K562 (cell line): ENCODE measurements around the gene SLC25A51. TPM values are rescaled to one million over a fixed set of nuclear protein-coding genes. Genes with fewer than 3 reads are reported as not detected.

Experiments used
- ATAC-seq: fragments of 200-7000 bp; cut with Tn5 transposase; 3 replicates; pipeline ENCODE4 v1.9.1; 2020; ENCODE audit warnings: moderate library complexity
- BruUV-seq: library from RNA; stranded (reverse); fragments of 400-500 nt; replicated peaks from 2 replicates; lab custom pipeline; 2021; lab: Mats Ljungman, UMichigan
- CTCF ChIA-PET: fragments of 300-600 bp; formaldehyde crosslinking; extraction: SDS; loops from one replicate; lab custom pipeline; 2021; ENCODE audit warnings: low intra/inter-chr PET ratio; lab: Yijun Ruan, JAX
- POLR2A ChIA-PET: fragments of 300-600, 350-650 bp; sonication (Branson Sonifier 250); formaldehyde crosslinking; extraction: SDS; loops from one replicate; lab custom pipeline; 2021; ENCODE audit warnings: antibody characterized with exemption, inconsistent platforms; lab: Yijun Ruan, JAX
- DNase-seq, 4 experiments: peaks; one replicate each; pipeline versions ENCODE4 v3.0.0 to v3.0.0-alpha.2; 2011 to 2018; ENCODE audit warnings: low spot score in 3 of 4, mixed read lengths in 3 of 4; ENCODE audit errors: extremely low read depth in 1 of 4
- FAIRE-seq: peaks from 2 replicates; lab custom pipeline; 2011; peaks lifted over from hg19 to GRCh38; lab: Jason Lieb, UNC
- H2AFZ ChIP-seq: 2 replicates; pipeline ENCODE4 v1.6.0; 2011; ENCODE audit warnings: low read depth, low read length, control low read depth, inconsistent platforms
- H3K27ac ChIP-seq: fragments of 200-600 bp; 3 replicates; pipeline ENCODE4 v1.8.0; 2011; ENCODE audit warnings: low read depth, mild to moderate bottlenecking, control low read depth, inconsistent platforms, low read length, moderate library complexity, mixed read lengths; ENCODE audit errors: extremely low read depth
- H3K27me3 ChIP-seq, 2 experiments: fragments of 300-600 bp in 1 of 2; 2 replicates in 1 of 2; 3 replicates in 1 of 2; pipeline versions ENCODE4 v1.6.0 to v1.8.0; 2011; ENCODE audit warnings: inconsistent platforms in 2 of 2, low read length in 2 of 2, mild to moderate bottlenecking in 1 of 2, mixed read lengths in 1 of 2, moderate library complexity in 1 of 2; ENCODE audit not compliant: control insufficient read depth in 2 of 2, insufficient read depth in 2 of 2
- H3K36me3 ChIP-seq: fragments of 300-600 bp; 3 replicates; pipeline ENCODE4 v1.8.0; 2011; ENCODE audit warnings: mild to moderate bottlenecking, low read length, inconsistent platforms; ENCODE audit not compliant: control insufficient read depth, insufficient read depth
- H3K4me1 ChIP-seq, 2 experiments: fragments of 200-600 bp in 1 of 2; replicated peaks in 1 of 2; 2 replicates in 1 of 2; 3 replicates in 1 of 2; pipeline versions ENCODE4 v1.5.1 to v1.8.0; 2011; ENCODE audit warnings: inconsistent platforms in 2 of 2, low read length in 2 of 2, mild to moderate bottlenecking in 1 of 2, mixed read lengths in 1 of 2, moderate library complexity in 1 of 2; ENCODE audit not compliant: control insufficient read depth in 2 of 2, insufficient read depth in 2 of 2
- H3K4me2 ChIP-seq: 2 replicates; pipeline ENCODE4 v1.6.1; 2011; ENCODE audit warnings: low read length, control low read depth, inconsistent platforms, mixed read lengths; ENCODE audit not compliant: insufficient read depth
- H3K4me3 ChIP-seq: fragments of 200-600 bp; sonication (generic), shearing (Covaris generic); 2 replicates; pipeline ENCODE4 v1.5.1; 2016; ENCODE audit warnings: control low read depth, inconsistent platforms
- H3K79me2 ChIP-seq: fragments of 200-600 bp; 3 replicates; pipeline ENCODE4 v1.8.0; 2011; ENCODE audit warnings: low read length, inconsistent platforms; ENCODE audit not compliant: control insufficient read depth, insufficient read depth
- H3K9ac ChIP-seq, 2 experiments: 2 replicates each; pipeline versions ENCODE4 v1.6.0 to v1.6.1; 2011; ENCODE audit warnings: low read depth in 2 of 2, low read length in 2 of 2, control low read depth in 1 of 2, inconsistent platforms in 1 of 2, mild to moderate bottlenecking in 1 of 2, mixed read lengths in 1 of 2; ENCODE audit not compliant: insufficient read depth in 1 of 2
- H3K9me1 ChIP-seq: one replicate; pipeline ENCODE4 v1.6.0; 2011; ENCODE audit warnings: inconsistent platforms, mild to moderate bottlenecking, low read length, moderate library complexity; ENCODE audit not compliant: control insufficient read depth, insufficient read depth
- H3K9me3 ChIP-seq: replicated peaks from 2 replicates; pipeline ENCODE4 v1.5.1; 2011; ENCODE audit warnings: low read depth, low read length, inconsistent platforms; ENCODE audit not compliant: control insufficient read depth, insufficient read depth
- H4K20me1 ChIP-seq: replicated peaks from 2 replicates; pipeline ENCODE4 v1.6.1; 2011; ENCODE audit warnings: low read length, inconsistent platforms, mixed read lengths; ENCODE audit not compliant: control insufficient read depth, insufficient read depth
- CAMTA2 ChIP-seq: fragments of 250-450 bp; sonication (Bioruptor Pico); conservative IDR thresholded peaks from 2 replicates; pipeline ENCODE4 v1.5.1; 2022
- E2F3 ChIP-seq: fragments of 250-450 bp; sonication (Bioruptor Pico); IDR thresholded peaks from 2 replicates; pipeline ENCODE4 v1.4.0; 2020; ENCODE audit warnings: mild to moderate bottlenecking
- ETS2 ChIP-seq: IDR thresholded peaks from 2 replicates; pipeline ENCODE4 v1.6.1; 2016; ENCODE audit warnings: borderline replicate concordance, missing genetic modification characterization, mild to moderate bottlenecking, moderate library complexity, missing compliant biosample characterization; ENCODE audit not compliant: poor library complexity, severe bottlenecking
- KLF16 ChIP-seq: IDR thresholded peaks from 2 replicates; pipeline ENCODE4 v1.6.1; 2016; ENCODE audit warnings: antibody characterized with exemption
- MCM3 ChIP-seq: fragments of 450-650 bp; IDR thresholded peaks from 2 replicates; pipeline ENCODE4 v1.6.1; 2016
- MEF2D ChIP-seq: conservative IDR thresholded peaks from 2 replicates; pipeline ENCODE4 v1.6.1; 2016; ENCODE audit warnings: low read depth, missing genetic modification characterization, missing compliant biosample characterization
- MTF1 ChIP-seq: fragments of 250-450 bp; sonication (Bioruptor Pico); IDR thresholded peaks from 2 replicates; pipeline ENCODE4 v1.9.0; 2021; ENCODE audit warnings: moderate library complexity, mild to moderate bottlenecking, inconsistent platforms, borderline replicate concordance
- PRMT5 ChIP-seq: sonication (generic); formaldehyde crosslinking; IDR thresholded peaks from 2 replicates; pipeline ENCODE4 v1.5.0; 2020; ENCODE audit warnings: missing genetic modification reagents
- SAP30 ChIP-seq: fragments of 200-600 bp; sonication (generic); IDR thresholded peaks from 2 replicates; pipeline ENCODE4 v1.6.1; 2012; ENCODE audit warnings: borderline replicate concordance, low read depth, mild to moderate bottlenecking, moderate library complexity, low read length, control low read depth, inconsistent platforms; ENCODE audit not compliant: insufficient read depth, poor library complexity, severe bottlenecking
- TBL1XR1 ChIP-seq, 2 experiments: IDR thresholded peaks; 2 replicates each; pipeline ENCODE4 v1.6.1; 2012; ENCODE audit warnings: improper control_type of control experiment in 2 of 2, low read length in 2 of 2, mild to moderate bottlenecking in 1 of 2
- TFAM ChIP-seq: fragments of 250-450 bp; sonication (Bioruptor Pico); conservative IDR thresholded peaks from 2 replicates; pipeline ENCODE4 v1.5.0; 2021; ENCODE audit warnings: mild to moderate bottlenecking, moderate library complexity
- XRCC3 ChIP-seq: fragments of 450-650 bp; IDR thresholded peaks from 2 replicates; pipeline ENCODE4 v1.6.1; 2017; ENCODE audit warnings: mild to moderate bottlenecking, moderate library complexity
- ZNF764 ChIP-seq: fragments of 250-450 bp; sonication (Bioruptor Pico); IDR thresholded peaks from 2 replicates; pipeline ENCODE4 v1.4.0; 2020; ENCODE audit warnings: low read depth, mild to moderate bottlenecking, moderate library complexity
- ZNF778 ChIP-seq: fragments of 450-650 bp; formaldehyde crosslinking; IDR thresholded peaks from 2 replicates; pipeline ENCODE4 v1.4.0; 2020; ENCODE audit warnings: mild to moderate bottlenecking, moderate library complexity
- WGBS: fragments of 100-300 bp; shearing (Covaris generic); methylation state at CpG from one replicate; pipeline ENCODE4 v1.1.6; 2016; ENCODE audit warnings: low coverage, mixed read lengths; ENCODE audit not compliant: insufficient coverage; ENCODE audit errors: missing lambda C conversion rate; 5-methylcytosine and 5-hydroxymethylcytosine counted together
- in situ Hi-C: fragments of 300-500 bp; cut with MboI; formaldehyde crosslinking; loops from 4 replicates; pipeline ENCODE4 v1.15.0; 2018; ENCODE audit warnings: inconsistent platforms, mixed read lengths
- intact Hi-C: fragments of 100-400 bp; cut with micrococcal nuclease; formaldehyde crosslinking; loops from 2 replicates; pipeline ENCODE4 v1.14.2; 2022
- polyA plus RNA-seq, 8 experiments: library from polyadenylated mRNA; depleted of rRNA in 4 of 8; stranded (reverse) in 5 of 8; unstranded in 3 of 8; fragments of >200 nt; fragmentation: Nextera tagmentation in 2 of 8; fragmentation: Illumina TruSeq in 1 of 8; extraction: Ambion mirVana in 2 of 8; extraction: Trizol in 1 of 8; gene quantifications; 2 replicates each; pipeline versions ENCODE4 v1.2.1 to v1.2.3, GENCODE V29; 2011 to 2014; ENCODE audit warnings: inconsistent platforms in 1 of 8, missing spikeins in 1 of 8
- total RNA-seq, 7 experiments: library from RNA; depleted of rRNA in 6 of 7; stranded (reverse); fragments of >200 nt in 6 of 7; fragmentation: Illumina TruSeq in 2 of 7; extraction: Trizol in 2 of 7; gene quantifications; 2 replicates each; pipeline versions ENCODE4 v1.2.1 to v1.2.3, GENCODE V29; 2011 to 2021; ENCODE audit warnings: low replicate concordance in 1 of 7

The SLC25A51 gene
- total and polyA plus RNA-seq, 9 of the 15 experiments (the other 6 are each of a cell fraction or from before 2014, with no cell fraction given) = 9.1 to 40.7 (median 24.5) TPM

GRCh38 chr9:37931592-37931991, 27.7 kb upstream of the SLC25A51 start:
- Histone ChIP-seq H4K20me1 (0 out of 2 replicates have a peak, but pooled peaks cover under 1% of the 10 kb centered on the region), H2AFZ (no peak overlapping the region), H3K9me3 (no peaks in the 10 kb centered on the region), H3K9me1 (no peaks in the 10 kb centered on the region), H3K27ac (no peak overlapping the region), H3K27me3 (no peaks in the 10 kb centered on the region), H3K79me2 (no peaks in the 10 kb centered on the region), H3K9ac (no peak overlapping the region), H3K4me2 (no peak overlapping the region), H3K36me3 (peaks cover 5% of the 10 kb centered on the region; the same call in 1 of the 3 replicates), H3K4me1 (peaks cover 4 to 8% of the 10 kb centered on the region in 2 experiments; a peak in 4 of 5 replicates), H3K4me3 (no peak overlapping the region)
- no peak for FAIRE-seq
- POLR2A ChIA-PET = no interaction called here
- intact Hi-C loops = no loop called here
- WGBS = 90% methylated on average over 5 of the region's 5 CpGs
- TF ChIP-seq MCM3 (no peak), MTF1 (no peak), ZNF764 (no peak), SAP30 (no peak), CAMTA2 (CRISPR knock-in tag) (no peak), TFAM (no peak), ETS2 (tag) (no peak), E2F3 (no peak), TBL1XR1 (IDR thresholded peaks at IDR 0.05; ENCODE audit: low read length in 2 of 2) (no peak), MEF2D (no peak), ZNF778 (no peak), KLF16 (no peak), PRMT5 (no peak), XRCC3 (no peak)
- in situ Hi-C loops = no loop called here
- CTCF ChIA-PET = no interaction called here
- no TSS peak for BruUV-seq
- no peak for DNase-seq
- no peak for ATAC-seq
